Ovary (tissue), 9 donors: ENCODE measurements around the gene CGAS. TPM values are rescaled to one million over a fixed set of nuclear protein-coding genes. Genes with fewer than 3 reads are reported as not detected.

Source experiments
- DNase-seq, 5 donors: peaks; one replicate each; pipeline ENCODE4 v3.0.0-alpha.2; 2019 to 2020
- H3K27ac ChIP-seq, 2 donors: fragments of 200-600 bp; one replicate each; pipeline versions ENCODE4 v1.5.1 to v1.8.0; 2019 to 2022
- H3K27me3 ChIP-seq: fragments of 200-600 bp; one replicate; pipeline ENCODE4 v1.8.0; 2022
- H3K36me3 ChIP-seq: fragments of 200-600 bp; sonication (generic); one replicate; pipeline ENCODE4 v1.5.1; 2019
- H3K4me1 ChIP-seq: one replicate; pipeline ENCODE4 v1.8.1; 2013; ENCODE audit warnings: mild to moderate bottlenecking, moderate library complexity; ENCODE audit not compliant: insufficient read depth
- H3K4me3 ChIP-seq: fragments of 200-600 bp; sonication (generic); one replicate; pipeline ENCODE4 v1.5.1; 2017
- H3K9me3 ChIP-seq, 2 donors: fragments of 200-600 bp in 1 of 2; sonication (generic) in 1 of 2; one replicate each; pipeline versions ENCODE4 v1.5.1 to v1.8.1; 2013 to 2019; ENCODE audit warnings: mild to moderate bottlenecking in 1 of 2, moderate library complexity in 1 of 2
- EP300 ChIP-seq: sonication (generic); formaldehyde crosslinking; IDR thresholded peaks from one replicate; pipeline ENCODE4 v1.6.1; 2017; ENCODE audit warnings: antibody characterized with exemption
- POLR2A ChIP-seq: fragments of 450-650 bp; IDR thresholded peaks from one replicate; pipeline ENCODE4 v1.6.1; 2017; ENCODE audit warnings: antibody characterized with exemption, mild to moderate bottlenecking, moderate library complexity
- WGBS, 3 donors: extraction: QIAGEN DNeasy Blood & Tissue Kit in 1 of 3; methylation state at CpG; one replicate each; pipeline versions ENCODE4 v1.1.5 to v1.1.7; 2013 to 2017; 5-methylcytosine and 5-hydroxymethylcytosine counted together
- intact Hi-C, 4 donors: fragments of 100-400 bp; cut with DNase I; formaldehyde crosslinking; loops; one replicate each; pipeline versions ENCODE4 v1.11.0 to v1.15.1; 2022 to 2023
- polyA plus RNA-seq, 2 donors: library from polyadenylated mRNA; stranded (reverse); fragments of 200-250 nt in 1 of 2; fragments of 350-450 nt in 1 of 2; fragmentation: Illumina TruSeq in 1 of 2; extraction: RNeasy Lipid Tissue Mini Kit (QIAGEN cat#74804) in 1 of 2; gene quantifications; one replicate each; pipeline ENCODE4 v1.2.3, GENCODE V29; 2013 to 2014
- total RNA-seq, 7 donors: library from RNA; depleted of rRNA in 2 of 7; stranded (reverse); fragments of >200 nt in 2 of 7; fragmentation: NEBNext Ultra II Directional in 3 of 7; extraction: Animal tissue kit (Norgen Biotek cat#: 25700) in 3 of 7; gene quantifications; one replicate each; pipeline versions ENCODE4 v1.1.0 to v1.2.4, GENCODE V29; 2016 to 2023
- TF ChIP-seq, protein P1 (sequence below), 3 donors: fragments of 450-650 bp in 2 of 3; fragments of 200-600 bp in 1 of 3; IDR thresholded peaks; one replicate each; pipeline versions ENCODE4 v1.5.1 to v1.8.0; 2016 to 2022; ENCODE audit warnings: antibody characterized with exemption in 3 of 3, mild to moderate bottlenecking in 1 of 3
- donor health status: DM: no; HTN: no; CAD: no; lungs with moderate emphysema.
- donor health status: DM: no; HTN: no; CAD: no.
- donor health status: Bipolar disorder and iron deficiency.
- donor health status: DM: yes; HTN: yes; CAD: no.
- donor health status: DM: no; HTN: no; CAD: no.
- donor health status: DM: yes; HTN: yes; CAD: no.

CGAS gene
- total and polyA plus RNA-seq, 9 donors: 1.2 to 4.4 (median 2.8) TPM

DNA sequence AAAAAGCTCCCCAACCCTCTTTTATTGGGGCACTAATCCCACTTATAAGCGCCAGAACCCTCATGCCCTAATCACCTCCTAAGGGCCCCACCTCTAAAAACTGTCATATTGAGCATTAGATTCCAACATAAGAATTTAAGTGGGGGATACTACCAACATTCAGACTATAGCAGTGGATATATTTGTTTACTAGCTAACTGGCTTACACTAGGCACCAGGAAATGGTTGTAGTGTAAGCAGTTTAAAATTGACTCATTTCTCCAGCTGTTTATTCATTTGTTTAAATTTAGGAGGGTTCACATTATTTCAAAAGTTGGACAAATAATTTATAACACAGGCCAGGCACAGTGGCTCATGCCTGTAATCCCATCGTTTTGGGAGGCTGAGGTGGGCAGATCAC is 32.3 kb upstream of the CGAS start:
- Histone ChIP-seq H3K4me1 (no peaks in the 10 kb centered on the region), H3K27me3 (no peaks in the 10 kb centered on the region), H3K36me3 (no peaks in the 10 kb centered on the region), H3K9me3 (no peaks in the 10 kb centered on the region), H3K4me3 (no peak overlapping the region), H3K27ac (no peak overlapping the region)
- DNase-seq: no peak
- no peak for TF ChIP-seq POLR2A
- TF ChIP-seq EP300: no peak
- TF ChIP-seq, protein P1, sequence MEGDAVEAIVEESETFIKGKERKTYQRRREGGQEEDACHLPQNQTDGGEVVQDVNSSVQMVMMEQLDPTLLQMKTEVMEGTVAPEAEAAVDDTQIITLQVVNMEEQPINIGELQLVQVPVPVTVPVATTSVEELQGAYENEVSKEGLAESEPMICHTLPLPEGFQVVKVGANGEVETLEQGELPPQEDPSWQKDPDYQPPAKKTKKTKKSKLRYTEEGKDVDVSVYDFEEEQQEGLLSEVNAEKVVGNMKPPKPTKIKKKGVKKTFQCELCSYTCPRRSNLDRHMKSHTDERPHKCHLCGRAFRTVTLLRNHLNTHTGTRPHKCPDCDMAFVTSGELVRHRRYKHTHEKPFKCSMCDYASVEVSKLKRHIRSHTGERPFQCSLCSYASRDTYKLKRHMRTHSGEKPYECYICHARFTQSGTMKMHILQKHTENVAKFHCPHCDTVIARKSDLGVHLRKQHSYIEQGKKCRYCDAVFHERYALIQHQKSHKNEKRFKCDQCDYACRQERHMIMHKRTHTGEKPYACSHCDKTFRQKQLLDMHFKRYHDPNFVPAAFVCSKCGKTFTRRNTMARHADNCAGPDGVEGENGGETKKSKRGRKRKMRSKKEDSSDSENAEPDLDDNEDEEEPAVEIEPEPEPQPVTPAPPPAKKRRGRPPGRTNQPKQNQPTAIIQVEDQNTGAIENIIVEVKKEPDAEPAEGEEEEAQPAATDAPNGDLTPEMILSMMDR (IDR thresholded peaks at IDR 0.05): no peak
- intact Hi-C loops: no loop called here
- 81 to 86% (median 86%) methylated on average over 2 of the region's 2 CpGs for WGBS, 3 donors

DNA sequence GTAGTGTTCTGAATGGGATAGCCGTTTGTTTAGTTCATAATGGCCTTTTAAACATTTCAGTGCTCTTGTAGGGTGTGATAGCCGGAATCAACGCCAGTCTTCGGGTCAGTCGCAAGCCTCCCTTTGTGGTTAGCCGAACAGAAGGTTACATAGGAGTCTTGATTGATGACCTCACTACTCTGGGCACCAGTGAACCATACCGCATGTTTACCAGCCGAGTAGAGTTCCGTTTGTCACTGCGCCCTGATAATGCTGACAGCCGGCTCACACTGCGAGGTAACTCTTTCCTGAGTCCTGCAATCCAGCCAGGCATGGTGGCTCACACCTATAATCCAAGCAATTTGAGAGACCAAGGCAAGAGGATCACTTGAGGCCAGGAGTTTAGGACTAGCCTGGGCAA is 29.9 kb upstream of the CGAS start:
- no peaks in the 10 kb centered on the region for H3K36me3 ChIP-seq
- intact Hi-C loops: no loop called here
- no peak for DNase-seq
- 86 to 90% (median 88%) methylated on average over 12 of the region's 12 CpGs for WGBS, 3 donors
- H3K9me3 ChIP-seq: no peaks in the 10 kb centered on the region
- H3K27ac ChIP-seq: no peak overlapping the region
- no peaks in the 10 kb centered on the region for H3K27me3 ChIP-seq
- H3K4me3 ChIP-seq: no peak overlapping the region
- no peaks in the 10 kb centered on the region for H3K4me1 ChIP-seq
- TF ChIP-seq EP300 (no peak), POLR2A (no peak)
- TF ChIP-seq, protein P1 (IDR thresholded peaks at IDR 0.05): no peak

DNA sequence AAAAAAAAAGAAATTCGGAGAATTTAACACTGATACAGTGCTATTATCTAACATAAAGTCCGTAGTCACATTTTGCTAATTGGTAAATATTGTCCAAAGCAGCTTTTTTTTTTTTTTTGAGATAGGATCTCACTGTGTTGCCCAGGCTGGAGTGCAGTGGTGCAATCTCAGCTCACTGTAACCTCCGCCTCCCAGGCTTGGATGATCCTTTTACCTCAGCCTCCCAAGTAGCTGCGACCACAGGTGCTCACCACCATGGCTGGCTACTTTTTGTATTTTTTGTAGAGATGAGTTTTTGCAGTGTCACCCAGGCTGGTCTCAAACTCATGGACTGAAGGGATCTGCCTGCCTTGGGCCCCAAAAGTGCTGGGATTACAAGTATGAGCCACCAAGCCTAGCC is 25.3 kb upstream of the CGAS start:
- intact Hi-C loops: no loop called here
- no peak overlapping the region for H3K4me3 ChIP-seq
- no peaks in the 10 kb centered on the region for H3K27me3 ChIP-seq
- WGBS, 3 donors: 93 to 99% (median 95%) methylated on average over 4 of the region's 4 CpGs
- no peak for DNase-seq
- H3K36me3 ChIP-seq: no peaks in the 10 kb centered on the region
- no peak for TF ChIP-seq EP300
- TF ChIP-seq, protein P1 (IDR thresholded peaks at IDR 0.05): no peak
- TF ChIP-seq POLR2A: no peak
- no peaks in the 10 kb centered on the region for H3K9me3 ChIP-seq
- H3K4me1 ChIP-seq: no peaks in the 10 kb centered on the region
- no peak overlapping the region for H3K27ac ChIP-seq

DNA sequence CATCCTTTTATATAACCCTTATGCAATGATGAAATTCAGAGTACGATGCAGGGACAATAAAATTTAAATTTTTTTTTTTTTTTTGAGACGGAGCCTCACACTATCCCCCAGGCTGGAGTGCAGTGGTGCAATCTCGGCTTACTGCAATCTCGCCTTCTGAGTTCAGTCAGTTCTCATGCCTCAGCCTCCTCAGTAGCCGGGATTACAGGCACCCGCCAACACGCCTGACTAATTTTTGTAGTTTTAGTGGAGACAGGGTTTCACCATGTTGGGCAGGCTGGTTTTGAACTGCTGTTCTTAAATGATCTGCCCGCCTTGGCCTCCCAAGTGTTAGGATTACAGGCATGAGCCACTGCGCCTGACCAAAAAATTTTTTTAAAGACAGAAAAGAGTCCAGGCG is 24.6 kb upstream of the CGAS start:
- H3K27me3 ChIP-seq: no peaks in the 10 kb centered on the region
- H3K9me3 ChIP-seq: no peaks in the 10 kb centered on the region
- H3K4me1 ChIP-seq: no peaks in the 10 kb centered on the region
- no peak overlapping the region for H3K4me3 ChIP-seq
- TF ChIP-seq EP300 (no peak), POLR2A (no peak)
- TF ChIP-seq, protein P1 (IDR thresholded peaks at IDR 0.05): no peak
- H3K27ac ChIP-seq: no peak overlapping the region
- intact Hi-C loops: no loop called here
- no peak for DNase-seq
- WGBS, 3 donors: 95 to 97% (median 96%) methylated on average over 10 of the region's 10 CpGs
- no peaks in the 10 kb centered on the region for H3K36me3 ChIP-seq
